Measurements from ENCODE around the gene MVP. TPM values are rescaled to one million over a fixed set of nuclear protein-coding genes. Genes with fewer than 3 reads are reported as not detected.
A peak's percentile ranks its signal among the peaks of the same experiment; 100 is the strongest.
"Not testable (repeated sequence)": the region's sequence is repeated elsewhere in the genome, so short reads cannot be mapped to it uniquely, and the experiment has no call there.

MVP gene
- total RNA-seq = 6.5 and 9.0 TPM in 2 replicates
- long read RNA-seq, transcript MVP-201 (15 exons, 2,870 nt) = major isoform, 8 of 16 reads
- long read RNA-seq, partial matches to known transcripts = 1 of 16 reads
- long read RNA-seq, other reads (novel, unspliced or antisense) = 6 of 16 reads

- TF ChIP-seq CTCF (IDR thresholded peaks at IDR 0.05; ENCODE audit: unreplicated experiment) = no peak
- no peaks in the 10 kb centered on the region for H3K9me3 Mint-ChIP-seq (ENCODE audit: low read depth)
- peaks cover 15% of the 10 kb centered on the region for H3K36me3 Mint-ChIP-seq (ENCODE audit: insufficient read depth)
- H3K4me3 Mint-ChIP-seq (ENCODE audit: low read depth) = peak within 1 kb of the TSS; percentile 59
- H3K4me1 Mint-ChIP-seq (ENCODE audit: low read depth) = peaks cover 26% of the 10 kb centered on the region
- no peak for DNase-seq (ENCODE audit: low spot score, unreplicated experiment)
- H3K27ac Mint-ChIP-seq = peak within 1 kb of the TSS; percentile 57
- H3K27me3 Mint-ChIP-seq = no peaks in the 10 kb centered on the region
Observed at GRCh38 chr16:29820271-29820701, at the start of gene MVP. MVP (plus strand) TSS chr16:29820462; CDS start chr16:29830550, 10,088 bp downstream.

- not testable (repeated sequence) for H3K4me3 Mint-ChIP-seq (ENCODE audit: low read depth); H3K27me3 Mint-ChIP-seq; H3K36me3 Mint-ChIP-seq (ENCODE audit: insufficient read depth); DNase-seq (ENCODE audit: low spot score, unreplicated experiment); H3K9me3 Mint-ChIP-seq (ENCODE audit: low read depth)
- Mint-ChIP-seq H3K27ac (peak overlapping the region; percentile 45), H3K4me1 (ENCODE audit: low read depth) (peaks cover 12% of the 10 kb centered on the region)
Observed at GRCh38 chr16:29772330-29772729, 47.9 kb upstream of the MVP start.

- Mint-ChIP-seq H3K4me3 (ENCODE audit: low read depth) (no peak overlapping the region), H3K4me1 (ENCODE audit: low read depth) (peaks cover 17% of the 10 kb centered on the region), H3K27me3 (peaks cover 2% of the 10 kb centered on the region), H3K36me3 (ENCODE audit: insufficient read depth) (no peaks in the 10 kb centered on the region), H3K9me3 (ENCODE audit: low read depth) (no peaks in the 10 kb centered on the region), H3K27ac (no peak overlapping the region)
- TF ChIP-seq CTCF (IDR thresholded peaks at IDR 0.05; ENCODE audit: unreplicated experiment) = no peak
- DNase-seq (ENCODE audit: low spot score, unreplicated experiment) = no peak
Observed at GRCh38 chr16:29774730-29775129, 45.5 kb upstream of the MVP start.

GRCh38 chr16:29775742-29776408 is 44.4 kb upstream of the MVP start:
- Mint-ChIP-seq H3K4me3 (ENCODE audit: low read depth) (no peak overlapping the region), H3K4me1 (ENCODE audit: low read depth) (peaks cover 12% of the 10 kb centered on the region), H3K36me3 (ENCODE audit: insufficient read depth) (no peaks in the 10 kb centered on the region), H3K27me3 (peaks cover 2% of the 10 kb centered on the region), H3K27ac (peak overlapping the region; percentile 71), H3K9me3 (ENCODE audit: low read depth) (no peaks in the 10 kb centered on the region)
- no peak for TF ChIP-seq CTCF (IDR thresholded peaks at IDR 0.05; ENCODE audit: unreplicated experiment)
- DNase-seq (ENCODE audit: low spot score, unreplicated experiment) = no peak

- DNase-seq (ENCODE audit: low spot score, unreplicated experiment) = no peak
- no peaks in the 10 kb centered on the region for H3K9me3 Mint-ChIP-seq (ENCODE audit: low read depth)
Observed at GRCh38 chr16:29777576-29778350, 42.5 kb upstream of the MVP start, which contains the start of gene ZG16. ZG16 (plus strand) TSS chr16:29778256; CDS start chr16:29779267, 1,011 bp downstream.

More at GRCh38 chr16:29777576-29778350, 42.5 kb upstream of the MVP start, which contains the start of gene ZG16:
- Mint-ChIP-seq H3K27me3 (peaks cover 2% of the 10 kb centered on the region), H3K27ac (no peak within 1 kb of the TSS), H3K4me1 (ENCODE audit: low read depth) (peaks cover 7% of the 10 kb centered on the region), H3K36me3 (ENCODE audit: insufficient read depth) (no peaks in the 10 kb centered on the region), H3K4me3 (ENCODE audit: low read depth) (no peak within 1 kb of the TSS)
- no peak for TF ChIP-seq CTCF (IDR thresholded peaks at IDR 0.05; ENCODE audit: unreplicated experiment)
